ENCODE measurements around the gene COL5A1.
"Not testable (repeated sequence)": the region's sequence is repeated elsewhere in the genome, so short reads cannot be mapped to it uniquely, and the experiment has no call there.

COL5A1 gene

GRCh38 chr9:134693641-134694367, 52.2 kb downstream of the COL5A1 start:
- DNase-seq: no peak

GRCh38 chr9:134694368-134694665, 52.7 kb downstream of the COL5A1 start:
- no peak for DNase-seq

GRCh38 chr9:134694714-134695113, 53.1 kb downstream of the COL5A1 start:
- no peak for DNase-seq

GRCh38 chr9:134695144-134695543, 53.5 kb downstream of the COL5A1 start:
- DNase-seq: no peak

- no peak for DNase-seq
Measured at GRCh38 chr9:134696433-134696832, 54.8 kb downstream of the COL5A1 start.

- no peak for DNase-seq
Measured at GRCh38 chr9:134698111-134698510, 56.5 kb downstream of the COL5A1 start.

GRCh38 chr9:134698587-134699342, 57.2 kb downstream of the COL5A1 start:
- peak; percentile 16 for DNase-seq

GRCh38 chr9:134699343-134699740, 57.7 kb downstream of the COL5A1 start:
- DNase-seq: no peak

- DNase-seq: no peak
Measured at GRCh38 chr9:134700636-134701350, 59.2 kb downstream of the COL5A1 start.

- DNase-seq: no peak
Measured at GRCh38 chr9:134701581-134702259, 60.1 kb downstream of the COL5A1 start.

GRCh38 chr9:134702291-134702690, 60.7 kb downstream of the COL5A1 start:
- DNase-seq: no peak

- DNase-seq: not testable (repeated sequence)
Measured at GRCh38 chr9:134703730-134704114, 62.1 kb downstream of the COL5A1 start.

GRCh38 chr9:134704498-134704897, 62.9 kb downstream of the COL5A1 start:
- no peak for DNase-seq

- DNase-seq: no peak
Measured at GRCh38 chr9:134705786-134706185, 64.2 kb downstream of the COL5A1 start.

GRCh38 chr9:134706522-134706921, 64.9 kb downstream of the COL5A1 start:
- DNase-seq: no peak

GRCh38 chr9:134707031-134707680, 65.6 kb downstream of the COL5A1 start:
- DNase-seq: no peak

- no peak for DNase-seq
Measured at GRCh38 chr9:134707731-134708671, 66.4 kb downstream of the COL5A1 start.

- DNase-seq: no peak
Measured at GRCh38 chr9:134708672-134709038, 67.1 kb downstream of the COL5A1 start.

- DNase-seq: no peak
Measured at GRCh38 chr9:134709512-134710270, 68.1 kb downstream of the COL5A1 start.

GRCh38 chr9:134710271-134710540, 68.6 kb downstream of the COL5A1 start:
- DNase-seq: no peak

GRCh38 chr9:134710901-134711300, 69.3 kb downstream of the COL5A1 start:
- DNase-seq: no peak
